ENCODE measurements around the gene RANBP9.

RANBP9 gene

GRCh38 chr6:13677878-13678254, 33.8 kb downstream of the RANBP9 start:
- no peak for DNase-seq

DNA sequence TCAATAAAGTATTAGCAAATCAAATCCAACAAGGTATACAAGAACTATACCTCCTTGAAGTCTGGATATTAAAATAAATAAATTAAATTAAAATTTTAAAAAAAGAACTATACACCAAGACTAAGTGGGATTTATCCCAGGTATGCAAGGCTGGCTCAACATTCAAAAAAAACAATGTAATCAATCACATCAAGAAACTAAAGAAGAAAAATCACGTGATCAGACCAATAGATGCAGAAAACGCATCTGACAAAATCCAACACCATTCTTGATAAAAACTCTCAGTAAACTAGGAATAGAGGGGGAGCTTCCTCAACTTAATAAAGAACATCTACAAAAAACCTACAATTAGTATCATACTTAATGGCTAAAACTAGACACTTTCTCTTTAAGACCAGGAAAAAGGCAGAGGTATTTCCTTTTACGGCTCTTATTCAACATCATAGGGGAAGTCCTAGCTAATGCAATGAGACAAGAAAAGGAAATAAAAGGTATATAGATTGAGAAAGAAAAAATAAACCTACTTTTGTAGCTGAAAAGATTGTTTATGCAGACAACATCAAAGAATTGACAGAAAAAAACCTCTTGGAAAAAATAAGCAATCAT, 35.0 kb downstream of the RANBP9 start:
- DNase-seq, result no peak

DNA sequence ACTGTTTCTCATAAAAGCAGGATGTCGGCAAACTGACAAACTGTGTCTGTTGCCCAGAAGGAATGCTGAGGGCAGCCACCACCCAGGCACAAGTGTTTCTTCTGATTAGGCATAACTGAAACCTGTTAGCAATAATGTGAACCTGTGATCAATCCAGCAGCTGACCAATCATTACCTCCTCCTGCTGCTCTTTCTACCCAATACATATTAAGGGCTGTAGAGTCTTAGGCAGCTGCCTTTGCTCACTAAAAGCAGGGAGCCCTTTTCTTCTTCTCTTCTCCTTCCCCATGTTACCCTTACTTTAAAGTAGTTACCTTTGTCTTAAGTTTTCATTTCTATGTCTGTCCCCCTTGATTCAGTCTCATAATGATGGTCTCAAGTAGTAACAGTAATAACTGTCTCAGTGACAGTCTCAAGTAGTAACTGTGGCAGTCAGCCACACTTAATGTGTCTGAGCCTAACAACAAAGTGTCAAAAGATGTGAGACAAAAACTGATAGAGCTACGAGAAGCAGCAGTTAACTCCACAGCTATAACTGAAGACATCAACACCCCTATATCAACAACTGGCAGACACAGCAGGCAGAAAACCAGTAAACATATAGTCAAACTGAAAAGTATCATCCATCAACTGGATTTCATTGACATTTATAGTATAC, 37.0 kb downstream of the RANBP9 start:
- DNase-seq, result no peak

GRCh38 chr6:13673825-13674444, 37.7 kb downstream of the RANBP9 start:
- no peak for DNase-seq

GRCh38 chr6:13673368-13673767, 38.3 kb downstream of the RANBP9 start:
- no peak for DNase-seq

- no peak for DNase-seq
Measured at GRCh38 chr6:13672904-13673303, 38.7 kb downstream of the RANBP9 start.

- no peak for DNase-seq
Measured at GRCh38 chr6:13671548-13672127, 40.0 kb downstream of the RANBP9 start.

DNA sequence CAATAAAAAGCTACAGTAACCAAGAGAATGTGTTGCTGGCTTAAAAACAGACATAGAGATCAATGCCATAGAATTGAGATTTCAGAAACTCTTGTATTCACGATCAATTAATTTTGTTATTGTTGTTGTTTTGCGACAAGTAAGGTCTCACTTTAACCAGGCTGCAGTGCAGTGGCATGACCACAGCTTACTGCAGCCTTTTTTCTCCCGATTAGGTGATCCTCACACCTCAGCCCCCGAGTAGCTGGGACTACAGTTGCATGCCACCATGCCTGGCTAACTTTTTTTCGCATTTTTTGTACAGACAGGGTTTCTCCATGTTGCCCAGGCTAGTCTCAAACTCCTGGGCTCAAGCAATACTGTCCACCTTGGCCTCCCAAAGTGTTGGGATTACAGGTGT, 42.2 kb downstream of the RANBP9 start:
- DNase-seq, result no peak

- DNase-seq, result no peak
Measured at GRCh38 chr6:13668291-13668928, 43.2 kb downstream of the RANBP9 start.

- no peak for DNase-seq
Measured at GRCh38 chr6:13667655-13668054, 44.0 kb downstream of the RANBP9 start.

DNA sequence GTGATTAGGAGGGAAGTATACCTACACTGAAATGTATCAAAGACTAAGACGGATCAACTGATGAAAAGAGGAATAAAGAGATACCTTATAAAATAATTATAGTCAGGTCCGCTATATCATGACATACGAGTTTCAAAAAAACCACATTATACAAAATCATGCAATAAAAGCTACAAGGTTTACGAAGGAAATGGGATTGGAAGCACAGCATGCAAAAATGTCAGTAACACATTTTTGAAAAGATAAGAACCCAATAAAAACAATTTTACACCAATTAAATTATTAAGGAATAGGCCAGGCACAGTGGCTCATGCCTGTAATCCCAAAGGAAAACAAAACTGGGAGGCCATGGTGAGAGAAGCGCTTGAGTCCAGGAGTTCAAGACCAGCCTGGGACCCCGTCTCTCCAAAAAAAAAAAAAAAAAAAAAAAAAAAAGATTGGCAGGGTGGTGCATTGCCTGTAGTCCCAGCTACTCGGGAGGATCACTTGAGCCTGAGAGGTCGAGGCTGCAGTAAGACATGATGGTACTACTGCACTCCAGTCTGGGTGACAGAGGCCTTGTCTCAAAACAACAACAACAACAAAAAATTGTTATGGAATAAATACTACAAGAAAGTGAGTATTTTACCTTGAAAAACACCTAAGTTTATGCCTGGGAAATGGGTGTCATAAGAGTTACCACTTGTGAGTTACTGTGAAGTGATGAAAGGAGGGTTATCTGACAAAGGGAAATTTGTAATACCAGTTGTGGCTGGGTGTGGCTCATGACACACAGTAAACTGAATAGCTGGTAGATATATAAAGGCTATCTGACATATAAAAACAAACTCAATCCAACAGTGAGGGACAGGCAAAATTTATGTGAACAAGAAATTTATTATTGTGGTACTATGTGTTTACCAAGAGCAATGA, 45.2 kb downstream of the RANBP9 start:
- no peak for DNase-seq

GRCh38 chr6:13664703-13665352, 46.8 kb downstream of the RANBP9 start:
- DNase-seq, result no peak

GRCh38 chr6:13663986-13664385, 47.6 kb downstream of the RANBP9 start:
- DNase-seq, result no peak

- DNase-seq, result no peak
Measured at GRCh38 chr6:13662651-13663334, 48.8 kb downstream of the RANBP9 start.

DNA sequence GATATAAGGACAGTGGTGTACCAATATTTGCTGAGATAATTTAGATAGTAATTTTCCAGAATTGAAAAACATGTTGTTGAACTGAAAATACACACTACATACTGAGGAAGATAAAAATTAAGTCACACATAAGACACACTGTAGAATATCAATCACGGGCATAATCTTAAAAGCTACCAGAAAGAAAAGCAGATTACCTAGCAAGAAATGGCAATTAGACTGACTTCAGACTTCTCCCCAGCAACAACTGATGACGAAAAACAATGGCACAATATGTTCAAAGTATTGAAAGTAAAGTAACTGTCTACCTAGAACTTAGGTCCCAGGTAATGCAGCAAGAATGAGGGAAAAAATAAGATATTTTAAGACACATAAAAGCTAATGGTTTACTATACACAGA, 50.0 kb downstream of the RANBP9 start:
- DNase-seq, result no peak

- DNase-seq, result no peak
Measured at GRCh38 chr6:13660893-13661292, 50.7 kb downstream of the RANBP9 start.

- DNase-seq, result no peak
Measured at GRCh38 chr6:13660273-13660672, 51.4 kb downstream of the RANBP9 start.

DNA sequence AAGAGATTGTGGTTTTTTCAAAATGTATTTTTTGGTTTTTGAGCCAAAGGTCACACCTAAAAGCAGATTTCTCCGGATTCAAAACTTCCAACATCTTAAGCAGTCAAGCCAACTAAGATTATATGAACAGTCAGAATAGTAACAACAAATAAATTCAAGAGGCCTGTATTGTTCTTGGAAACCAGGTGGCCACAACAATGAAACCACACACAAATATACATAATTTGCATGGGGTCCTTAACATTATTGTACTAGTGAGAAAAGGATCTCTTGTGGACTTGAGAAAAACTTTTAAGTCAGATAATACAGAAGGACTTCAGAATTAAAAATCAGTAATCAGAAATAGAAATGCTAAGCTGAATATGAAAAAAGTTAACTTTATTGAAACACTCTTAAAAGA, 55.9 kb downstream of the RANBP9 start:
- DNase-seq, result no peak

- DNase-seq, result no peak
Measured at GRCh38 chr6:13654496-13654895, 57.1 kb downstream of the RANBP9 start.

- no peak for DNase-seq
Measured at GRCh38 chr6:13653296-13653695, 58.3 kb downstream of the RANBP9 start.

DNA sequence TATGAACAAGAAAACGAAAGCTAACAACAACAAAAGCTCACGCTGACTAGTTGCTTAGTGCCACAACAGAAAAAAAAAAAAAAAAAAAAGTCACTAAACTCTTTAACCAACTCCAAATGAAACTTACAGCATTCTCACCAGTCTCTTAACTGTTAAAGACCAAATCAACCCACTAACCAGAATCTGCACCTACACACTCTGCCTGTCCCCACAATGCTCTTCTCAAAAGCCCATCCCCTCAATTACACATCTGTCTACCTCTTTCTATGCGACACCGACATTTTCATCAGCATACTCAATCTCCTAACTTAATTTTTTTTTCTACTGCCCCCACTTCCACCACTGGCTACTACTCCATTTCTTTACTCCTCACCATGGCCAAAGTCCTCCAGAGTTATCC, 62.2 kb downstream of the RANBP9 start:
- no peak for DNase-seq

GRCh38 chr6:13648850-13649249, 62.8 kb downstream of the RANBP9 start:
- DNase-seq, result no peak

Measured in activated naive CD4-positive, alpha-beta T cell treated with anti-CD3 and anti-CD28 coated beads, Interleukin-2, amount 50 U/mL, for 16 hours (primary cell).